Measurements from ENCODE around the gene UTP11.
"Not testable (repeated sequence)": the region's sequence is repeated elsewhere in the genome, so short reads cannot be mapped to it uniquely, and the experiment has no call there.

DNA sequence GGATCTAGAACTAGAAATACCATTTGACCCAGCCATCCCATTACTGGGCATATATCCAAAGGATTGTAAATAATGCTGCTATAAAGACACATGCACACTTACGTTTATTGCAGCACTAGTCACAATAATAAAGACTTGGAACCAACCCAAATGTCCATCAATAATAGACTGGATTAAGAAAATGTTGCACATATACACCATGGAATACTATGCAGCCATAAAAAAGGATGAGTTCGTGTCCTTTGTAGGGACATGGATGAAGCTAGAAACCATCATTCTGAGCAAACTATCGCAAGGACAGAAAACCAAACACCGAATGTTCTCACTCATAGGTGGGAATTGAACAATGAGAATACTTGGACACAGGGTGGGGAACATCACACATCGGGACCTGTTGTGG is 38.9 kb upstream of the UTP11 start:
- TF ChIP-seq CTCF (conservative IDR thresholded peaks at IDR 0.05; ENCODE audit: low read depth, low read length); EZH2phosphoT487 (IDR thresholded peaks at IDR 0.05; ENCODE audit: borderline replicate concordance, low read length); EZH2 (IDR thresholded peaks at IDR 0.05; ENCODE audit: low read length, unreplicated experiment): not testable (repeated sequence)
